Stimulated activated naive B cell treated with anti-CD40 and anti-IgM and Interleukin-4, amounts not matched to agents 10 μg/mL and 1 μg/mL and 100 μg/mL, for 72 hours (primary cell): Measurements from ENCODE around the gene CARD11.
A peak's percentile ranks its signal among the peaks of the same experiment; 100 is the strongest.
"Not testable (repeated sequence)": the region's sequence is repeated elsewhere in the genome, so short reads cannot be mapped to it uniquely, and the experiment has no call there.

Experiments
- ATAC-seq, 2 donors: fragments of 150-1000 bp; cut with Tn5 transposase; replicated peaks; 2 replicates each; pipeline ENCODE4 v1.10.0; 2021; ENCODE audit warnings: moderate library complexity in 1 of 2
- DNase-seq: peaks from one replicate; pipeline ENCODE4 v3.0.0; 2021
- H3K27ac Mint-ChIP-seq: one replicate; pipeline ENCODE4 v1.8.0; 2022; ENCODE audit warnings: mild to moderate bottlenecking, mixed read lengths
- H3K27me3 Mint-ChIP-seq, 2 donors: one replicate each; pipeline ENCODE4 v1.8.0; 2022; ENCODE audit warnings: mixed read lengths in 2 of 2
- H3K36me3 Mint-ChIP-seq, 2 donors: one replicate each; pipeline ENCODE4 v1.8.0; 2022; ENCODE audit warnings: mixed read lengths in 2 of 2, mild to moderate bottlenecking in 1 of 2
- H3K4me1 Mint-ChIP-seq, 2 donors: one replicate each; pipeline ENCODE4 v1.8.0; 2022; ENCODE audit warnings: mixed read lengths in 2 of 2, mild to moderate bottlenecking in 1 of 2
- H3K4me3 Mint-ChIP-seq, 2 donors: one replicate each; pipeline ENCODE4 v1.8.0; 2022; ENCODE audit warnings: mild to moderate bottlenecking in 2 of 2, mixed read lengths in 2 of 2, moderate library complexity in 1 of 2
- H3K9me3 Mint-ChIP-seq, 2 donors: one replicate each; pipeline ENCODE4 v1.8.0; 2022; ENCODE audit warnings: mixed read lengths in 2 of 2, mild to moderate bottlenecking in 1 of 2

Gene CARD11

GRCh38 chr7:3025616-3026015 lies 18.1 kb downstream of the CARD11 start:
- no peak for ATAC-seq
- Mint-ChIP-seq H3K36me3 (peaks cover 51 to 81% of the 10 kb centered on the region in 2 donors), H3K9me3 (peaks cover 16 to 17% of the 10 kb centered on the region in 2 donors), H3K27ac (no peak overlapping the region), H3K4me3 (no peak overlapping the region), H3K27me3 (no peaks in the 10 kb centered on the region), H3K4me1 (peaks cover 29 to 58% of the 10 kb centered on the region in 2 donors)
- DNase-seq = no peak

- H3K4me1 Mint-ChIP-seq = peaks cover 17 to 48% of the 10 kb centered on the region in 2 donors
- no peak overlapping the region for H3K27ac Mint-ChIP-seq
- ATAC-seq (no peak), DNase-seq (no peak)
- peaks cover 18 to 21% of the 10 kb centered on the region in 2 donors for H3K9me3 Mint-ChIP-seq
- peak overlapping the region in 1 of 2 donors; percentile 8 for H3K4me3 Mint-ChIP-seq
- no peaks in the 10 kb centered on the region for H3K27me3 Mint-ChIP-seq
- peaks cover 55 to 78% of the 10 kb centered on the region in 2 donors for H3K36me3 Mint-ChIP-seq
Measured at GRCh38 chr7:3021825-3022224, 21.8 kb downstream of the CARD11 start.

- H3K4me1 Mint-ChIP-seq = peaks cover 17 to 51% of the 10 kb centered on the region in 2 donors
- H3K27me3 Mint-ChIP-seq, H3K4me3 Mint-ChIP-seq, ATAC-seq, DNase-seq: not testable (repeated sequence)
- H3K9me3 Mint-ChIP-seq = peaks cover 18 to 21% of the 10 kb centered on the region in 2 donors
- peaks cover 54 to 81% of the 10 kb centered on the region in 2 donors for H3K36me3 Mint-ChIP-seq
- H3K27ac Mint-ChIP-seq = peak overlapping the region; percentile 68
Measured at GRCh38 chr7:3021224-3021623, 22.4 kb downstream of the CARD11 start.

- ATAC-seq (no peak), DNase-seq (no peak)
- H3K4me3 Mint-ChIP-seq = peak overlapping the region in 1 of 2 donors; percentile 9
- H3K27me3 Mint-ChIP-seq = no peaks in the 10 kb centered on the region
- peaks cover 52 to 79% of the 10 kb centered on the region in 2 donors for H3K36me3 Mint-ChIP-seq
- H3K4me1 Mint-ChIP-seq = peaks cover 22 to 54% of the 10 kb centered on the region in 2 donors
- peaks cover 18 to 21% of the 10 kb centered on the region in 2 donors for H3K9me3 Mint-ChIP-seq
- no peak overlapping the region for H3K27ac Mint-ChIP-seq
Measured at GRCh38 chr7:3020416-3020815, 23.3 kb downstream of the CARD11 start.

- Mint-ChIP-seq H3K27me3 (no peaks in the 10 kb centered on the region), H3K9me3 (peaks cover 18 to 21% of the 10 kb centered on the region in 2 donors), H3K36me3 (peaks cover 52 to 79% of the 10 kb centered on the region in 2 donors)
Measured at GRCh38 chr7:3019801-3020200, 23.9 kb downstream of the CARD11 start.

GRCh38 chr7:3013975-3014792 lies 29.5 kb downstream of the CARD11 start:
- ATAC-seq (no peak), DNase-seq (no peak)
- Mint-ChIP-seq H3K27me3 (no peaks in the 10 kb centered on the region), H3K4me3 (no peak overlapping the region), H3K4me1 (peaks cover 26 to 68% of the 10 kb centered on the region in 2 donors), H3K27ac (peak overlapping the region; percentile 75), H3K9me3 (no peaks in the 10 kb centered on the region), H3K36me3 (peaks cover 32 to 68% of the 10 kb centered on the region in 2 donors)

More at GRCh38 chr7:3019801-3020200, 23.9 kb downstream of the CARD11 start:
- peaks cover 21 to 55% of the 10 kb centered on the region in 2 donors for H3K4me1 Mint-ChIP-seq
- H3K27ac Mint-ChIP-seq = no peak overlapping the region
- DNase-seq = no peak
- no peak for ATAC-seq
- no peak overlapping the region for H3K4me3 Mint-ChIP-seq

- no peak overlapping the region for H3K27ac Mint-ChIP-seq
- peaks cover 49 to 77% of the 10 kb centered on the region in 2 donors for H3K36me3 Mint-ChIP-seq
Measured at GRCh38 chr7:3011211-3011852, 32.3 kb downstream of the CARD11 start.

GRCh38 chr7:3010161-3010560 lies 33.5 kb downstream of the CARD11 start:
- Mint-ChIP-seq H3K9me3 (no peaks in the 10 kb centered on the region), H3K36me3 (peaks cover 43 to 69% of the 10 kb centered on the region in 2 donors), H3K4me1 (peaks cover 32 to 78% of the 10 kb centered on the region in 2 donors), H3K27me3 (no peaks in the 10 kb centered on the region), H3K4me3 (no peak overlapping the region), H3K27ac (peak overlapping the region; percentile 4)
- ATAC-seq = no peak
- no peak for DNase-seq

More at GRCh38 chr7:3011211-3011852, 32.3 kb downstream of the CARD11 start:
- Mint-ChIP-seq H3K27me3 (no peaks in the 10 kb centered on the region), H3K9me3 (no peaks in the 10 kb centered on the region), H3K4me1 (peaks cover 39 to 84% of the 10 kb centered on the region in 2 donors), H3K4me3 (no peak overlapping the region)
- DNase-seq (no peak), ATAC-seq (no peak)

- ATAC-seq = no peak
- H3K9me3 Mint-ChIP-seq = no peaks in the 10 kb centered on the region
- DNase-seq = no peak
- H3K27ac Mint-ChIP-seq = peak overlapping the region; percentile 28
- no peak overlapping the region for H3K4me3 Mint-ChIP-seq
- H3K36me3 Mint-ChIP-seq = peaks cover 35 to 58% of the 10 kb centered on the region in 2 donors
- H3K4me1 Mint-ChIP-seq = peaks cover 32 to 70% of the 10 kb centered on the region in 2 donors
- H3K27me3 Mint-ChIP-seq = no peaks in the 10 kb centered on the region
Measured at GRCh38 chr7:3009086-3009485, 34.6 kb downstream of the CARD11 start.

- Mint-ChIP-seq H3K9me3 (no peaks in the 10 kb centered on the region), H3K27me3 (no peaks in the 10 kb centered on the region), H3K4me1 (peaks cover 32 to 70% of the 10 kb centered on the region in 2 donors), H3K36me3 (peaks cover 35 to 60% of the 10 kb centered on the region in 2 donors), H3K4me3 (no peak overlapping the region), H3K27ac (peak overlapping the region; percentile 43)
- DNase-seq (no peak), ATAC-seq (no peak)
Measured at GRCh38 chr7:3008386-3008785, 35.3 kb downstream of the CARD11 start.

- Mint-ChIP-seq H3K4me1 (peaks cover 29 to 65% of the 10 kb centered on the region in 2 donors), H3K27ac (peak overlapping the region; percentile 28), H3K36me3 (peaks cover 32 to 54% of the 10 kb centered on the region in 2 donors), H3K27me3 (no peaks in the 10 kb centered on the region), H3K9me3 (no peaks in the 10 kb centered on the region), H3K4me3 (no peak overlapping the region)
- no peak for ATAC-seq
- DNase-seq = no peak
Measured at GRCh38 chr7:3007696-3008095, 36.0 kb downstream of the CARD11 start.

- Mint-ChIP-seq H3K9me3 (no peaks in the 10 kb centered on the region), H3K36me3 (peaks cover 44 to 63% of the 10 kb centered on the region in 2 donors), H3K4me1 (peaks cover 33 to 52% of the 10 kb centered on the region in 2 donors), H3K27me3 (no peaks in the 10 kb centered on the region), H3K4me3 (no peak overlapping the region), H3K27ac (no peak overlapping the region)
- DNase-seq = no peak
- no peak for ATAC-seq
Measured at GRCh38 chr7:3005257-3005656, 38.4 kb downstream of the CARD11 start.

- Mint-ChIP-seq H3K36me3 (peaks cover 50 to 65% of the 10 kb centered on the region in 2 donors), H3K27me3 (no peaks in the 10 kb centered on the region), H3K9me3 (no peaks in the 10 kb centered on the region), H3K27ac (peak overlapping the region; percentile 51), H3K4me3 (no peak overlapping the region), H3K4me1 (peaks cover 30 to 53% of the 10 kb centered on the region in 2 donors)
- no peak for DNase-seq
- ATAC-seq = no peak
Measured at GRCh38 chr7:3003936-3004335, 39.7 kb downstream of the CARD11 start.

- Mint-ChIP-seq H3K4me3 (no peak overlapping the region), H3K27me3 (no peaks in the 10 kb centered on the region), H3K36me3 (peaks cover 43 to 57% of the 10 kb centered on the region in 2 donors), H3K27ac (no peak overlapping the region), H3K9me3 (no peaks in the 10 kb centered on the region), H3K4me1 (peaks cover 20 to 46% of the 10 kb centered on the region in 2 donors)
- ATAC-seq = no peak
- DNase-seq = no peak
Measured at GRCh38 chr7:3002631-3003030, 41.0 kb downstream of the CARD11 start.
